HepG2 (cell line): ENCODE data around the gene ZNF446. TPM values are rescaled to one million over a fixed set of nuclear protein-coding genes. Genes with fewer than 3 reads are reported as not detected.

Source experiments
- BRCA1 ChIP-seq: sonication (generic); formaldehyde crosslinking; IDR thresholded peaks from 2 replicates; pipeline ENCODE4 v1.4.0; 2020; ENCODE audit warnings: missing genetic modification reagents
- CEBPB ChIP-seq: IDR thresholded peaks from 2 replicates; pipeline ENCODE4 v1.6.1; 2011; ENCODE audit warnings: low read depth, low read length, improper control_type of control experiment, borderline replicate concordance
- FOSL2 ChIP-seq: sonication (generic); formaldehyde crosslinking; IDR thresholded peaks from 2 replicates; pipeline ENCODE4 v1.4.0; 2020; ENCODE audit warnings: missing genetic modification reagents
- HOXD1 ChIP-seq: sonication (generic); formaldehyde crosslinking; IDR thresholded peaks from 2 replicates; pipeline ENCODE4 v1.5.0; 2020; ENCODE audit warnings: missing genetic modification reagents
- IRF1 ChIP-seq: sonication (generic); formaldehyde crosslinking; IDR thresholded peaks from 2 replicates; pipeline ENCODE4 v1.4.0; 2020; ENCODE audit warnings: low read depth, mild to moderate bottlenecking, missing genetic modification reagents
- JDP2 ChIP-seq: sonication (generic); formaldehyde crosslinking; IDR thresholded peaks from 2 replicates; pipeline ENCODE4 v1.8.1; 2022; ENCODE audit warnings: missing genetic modification reagents, borderline replicate concordance
- YEATS2 ChIP-seq: sonication (generic); formaldehyde crosslinking; IDR thresholded peaks from 2 replicates; pipeline ENCODE4 v1.4.0; 2020; ENCODE audit warnings: missing genetic modification reagents, borderline replicate concordance
- ZBTB33 ChIP-seq: sonication (generic); formaldehyde crosslinking; IDR thresholded peaks from 2 replicates; pipeline ENCODE4 v1.4.0; 2020; ENCODE audit warnings: missing genetic modification reagents
- ZBTB8A ChIP-seq: sonication (generic); formaldehyde crosslinking; IDR thresholded peaks from 2 replicates; pipeline ENCODE4 v1.4.0; 2020; ENCODE audit warnings: mild to moderate bottlenecking, low read depth, missing genetic modification reagents, borderline replicate concordance
- ZNF263 ChIP-seq: sonication (generic); formaldehyde crosslinking; IDR thresholded peaks from 2 replicates; pipeline ENCODE4 v1.4.0; 2020; ENCODE audit warnings: missing genetic modification reagents
- ZNF333 ChIP-seq: sonication (generic); formaldehyde crosslinking; IDR thresholded peaks from 2 replicates; pipeline ENCODE4 v1.4.0; 2020; ENCODE audit warnings: mild to moderate bottlenecking, missing genetic modification reagents, borderline replicate concordance
- ZNF367 ChIP-seq: sonication (generic); formaldehyde crosslinking; IDR thresholded peaks from 2 replicates; pipeline ENCODE4 v1.4.0; 2020; ENCODE audit warnings: missing genetic modification reagents, borderline replicate concordance
- ZNF432 ChIP-seq: sonication (generic); formaldehyde crosslinking; IDR thresholded peaks from 2 replicates; pipeline ENCODE4 v1.5.0; 2020; ENCODE audit warnings: missing genetic modification reagents, mild to moderate bottlenecking, borderline replicate concordance
- ZNF451 ChIP-seq: sonication (generic); formaldehyde crosslinking; IDR thresholded peaks from 2 replicates; pipeline ENCODE4 v1.5.0; 2020; ENCODE audit warnings: mild to moderate bottlenecking, missing genetic modification reagents
- ZNF687 ChIP-seq: sonication (generic); formaldehyde crosslinking; IDR thresholded peaks from 2 replicates; pipeline ENCODE4 v1.5.1; 2020; ENCODE audit warnings: mild to moderate bottlenecking, missing genetic modification reagents, moderate library complexity
- ZNF7 ChIP-seq: IDR thresholded peaks from 2 replicates; pipeline ENCODE4 v1.6.1; 2016; ENCODE audit warnings: missing biosample characterization, missing genetic modification reagents
- ZNF747 ChIP-seq: sonication (generic); formaldehyde crosslinking; IDR thresholded peaks from 2 replicates; pipeline ENCODE4 v1.8.1; 2023; ENCODE audit warnings: missing genetic modification reagents, mild to moderate bottlenecking, borderline replicate concordance
- ZNF770 ChIP-seq: sonication (generic); formaldehyde crosslinking; IDR thresholded peaks from 2 replicates; pipeline ENCODE4 v1.5.0; 2020; ENCODE audit warnings: mild to moderate bottlenecking, missing genetic modification reagents
- ZNF839 ChIP-seq: sonication (generic); formaldehyde crosslinking; IDR thresholded peaks from 2 replicates; pipeline ENCODE4 v1.4.0; 2020; ENCODE audit warnings: missing genetic modification reagents, mild to moderate bottlenecking, borderline replicate concordance
- ZSCAN21 ChIP-seq: sonication (generic); formaldehyde crosslinking; IDR thresholded peaks from 2 replicates; pipeline ENCODE4 v1.8.0; 2022; ENCODE audit warnings: mild to moderate bottlenecking, missing genetic modification reagents, moderate library complexity, borderline replicate concordance
- polyA plus RNA-seq, 8 experiments: library from polyadenylated mRNA; depleted of rRNA in 3 of 8; stranded (reverse) in 7 of 8; unstranded in 1 of 8; fragments of >200 nt; fragmentation: Illumina TruSeq in 4 of 8; extraction: Trizol in 4 of 8; gene quantifications; 2 replicates each; pipeline versions ENCODE4 v1.2.1 to v1.2.3, GENCODE V29; 2011 to 2016; ENCODE audit warnings: low read depth in 4 of 8, missing spikeins in 1 of 8, mixed read lengths in 1 of 8; ENCODE audit not compliant: insufficient read depth in 1 of 8
- total RNA-seq, 5 experiments: library from RNA; depleted of rRNA; stranded (reverse); fragments of >200 nt; fragmentation: Illumina TruSeq; extraction: Trizol; gene quantifications; 2 replicates each; pipeline ENCODE4 v1.2.3, GENCODE V29; 2016; ENCODE audit warnings: low read depth in 1 of 5

ZNF446 gene
- total and polyA plus RNA-seq, 2 of the 13 experiments (the other 11 are each of a cell fraction or from before 2014, with no cell fraction given): 3.0 to 3.6 TPM

GRCh38 chr19:58513694-58514563 is 37.8 kb downstream of the ZNF446 start (continued):
- TF ChIP-seq ZNF839: peak; percentile 37; the same call in 1 of the 2 replicates
- TF ChIP-seq ZNF333 (CRISPR knock-in tag): no peak
- TF ChIP-seq IRF1 (CRISPR knock-in tag): no peak
- TF ChIP-seq ZBTB8A (CRISPR knock-in tag): no peak
- peak; percentile 95 for TF ChIP-seq ZSCAN21
- peak; percentile 75 for TF ChIP-seq ZBTB33 (CRISPR knock-in tag)
- TF ChIP-seq FOSL2 (CRISPR knock-in tag): peak; percentile 17; the same call in 1 of the 2 replicates
- peak; percentile 74 for TF ChIP-seq YEATS2
- TF ChIP-seq JDP2 (CRISPR knock-in tag): no peak
- peak; percentile 50; the same call in 1 of the 2 replicates for TF ChIP-seq ZNF747 (CRISPR knock-in tag)
- no peak for TF ChIP-seq ZNF432 (CRISPR knock-in tag)
- no peak for TF ChIP-seq CEBPB
- peak; percentile 86 for TF ChIP-seq ZNF451
- TF ChIP-seq ZNF7 (CRISPR knock-in tag): no peak
- TF ChIP-seq BRCA1 (CRISPR knock-in tag): no peak
- no peak for TF ChIP-seq ZNF367 (CRISPR knock-in tag)
- TF ChIP-seq ZNF687 (CRISPR knock-in tag): peak; percentile 95
- 0 out of 2 replicates have a peak, but pooled peaks have one; percentile 35 for TF ChIP-seq ZNF263 (CRISPR knock-in tag)
- TF ChIP-seq ZNF770 (CRISPR knock-in tag): peak; percentile 56; the same call in 1 of the 2 replicates
- peak; percentile 62; the same call in 1 of the 2 replicates for TF ChIP-seq HOXD1 (CRISPR knock-in tag)
